ENCODE results near the gene ZFAND6. TPM values are rescaled to one million over a fixed set of nuclear protein-coding genes. Genes with fewer than 3 reads are reported as not detected.
A peak's percentile ranks its signal among the peaks of the same experiment; 100 is the strongest.
"Not testable (repeated sequence)": the region's sequence is repeated elsewhere in the genome, so short reads cannot be mapped to it uniquely, and the experiment has no call there.

The ZFAND6 gene
- total and polyA plus RNA-seq, 7 experiments from 2014 or later: 51.0 to 113 (median 79.8) TPM

GRCh38 chr15:80152896-80153876 is 93.7 kb downstream of the ZFAND6 start, which contains the start of gene FAH:
Gene FAH, plus strand, starts transcription at chr15:80152999. Its CDS starts 56 bp downstream, at chr15:80153055.
- CTCF ChIA-PET: no interaction called here
- H3K27ac Mint-ChIP-seq: peak within 1 kb of the TSS; percentile 76 to 96 (median 89)
- Histone ChIP-seq H3K4me1 (ENCODE audit: control insufficient read depth in 2 of 2, insufficient read depth in 2 of 2, low read length in 2 of 2) (peaks cover 0 to 7% of the 10 kb centered on the region in 2 donors), H3K4me3 (ENCODE audit: low read length) (peak within 1 kb of the TSS; percentile 73), H3K27me3 (ENCODE audit: control insufficient read depth in 2 of 2, insufficient read depth in 2 of 2, low read length in 2 of 2) (no peaks in the 10 kb centered on the region), H3K36me3 (ENCODE audit: control insufficient read depth in 2 of 3, insufficient read depth in 3 of 3, low read length in 3 of 3) (no peaks in the 10 kb centered on the region), H3K9me3 (ENCODE audit: control insufficient read depth in 2 of 3, low read length in 3 of 3) (no peaks in the 10 kb centered on the region), H3K27ac (ENCODE audit: low read depth, low read length) (peak within 1 kb of the TSS; percentile 64)
- H3K27me3 Mint-ChIP-seq: peaks cover 0 to 16% (median 0%) of the 10 kb centered on the region in 5 donors
- DNase-seq (peak; percentile 28 to 75 (median 42)), ATAC-seq (peak; percentile 58)
- peak within 1 kb of the TSS; percentile 88 to 97 (median 92) for H3K4me3 Mint-ChIP-seq
- H3K36me3 Mint-ChIP-seq: peaks cover 0 to 6% (median 0%) of the 10 kb centered on the region in 5 donors
- no peaks in the 10 kb centered on the region for H3K9me3 Mint-ChIP-seq
- POLR2A ChIA-PET: interaction anchor here (0.9 kb wide), 1 partner anchor 94 kb away, joined by 8 read pairs; the partner anchor contains the start of gene ZFAND6
- intact Hi-C loops (cut with micrococcal nuclease): loop anchor here (1.0 to 5.0 kb wide), 11 partner anchors 81 to 1169 kb away; partner anchors contain the start of genes ZFAND6 (in 2 of the 2), BCL2A1 (in 1 of the 2), MESD (in 1 of the 2) and MTHFS (in 1 of the 2)
- peaks cover 0 to 37% (median 22%) of the 10 kb centered on the region in 7 donors for H3K4me1 Mint-ChIP-seq

- Mint-ChIP-seq H3K4me3 (peak overlapping the region in 9 of 10 donors; percentile 27 to 97 (median 89)), H3K27me3 (peaks cover 0 to 12% (median 0%) of the 10 kb centered on the region in 5 donors), H3K36me3 (peaks cover 0 to 10% (median 0%) of the 10 kb centered on the region in 5 donors), H3K27ac (peak overlapping the region in 4 of 9 donors; percentile 76 to 96 (median 84)), H3K4me1 (peaks cover 0 to 41% (median 22%) of the 10 kb centered on the region in 7 donors), H3K9me3 (no peaks in the 10 kb centered on the region)
- intact Hi-C loops (cut with micrococcal nuclease): loop anchor here (2.0 to 5.0 kb wide), 5 partner anchors 183 to 1168 kb away; partner anchors contain the start of genes BCL2A1 (in 1 of the 2), MESD (in 1 of the 2) and STARD5 (in 1 of the 2)
- peak overlapping the region; percentile 73 for H3K4me3 ChIP-seq (ENCODE audit: low read length)
- no peak for ATAC-seq
- H3K27ac ChIP-seq (ENCODE audit: low read depth, low read length): peak overlapping the region; percentile 58
- DNase-seq: no peak
- H3K27me3 ChIP-seq (ENCODE audit: control insufficient read depth in 2 of 2, insufficient read depth in 2 of 2, low read length in 2 of 2): no peaks in the 10 kb centered on the region
- peaks cover 0 to 7% of the 10 kb centered on the region in 2 donors for H3K4me1 ChIP-seq (ENCODE audit: control insufficient read depth in 2 of 2, insufficient read depth in 2 of 2, low read length in 2 of 2)
- H3K36me3 ChIP-seq (ENCODE audit: control insufficient read depth in 2 of 3, insufficient read depth in 3 of 3, low read length in 3 of 3): no peaks in the 10 kb centered on the region
- no peaks in the 10 kb centered on the region for H3K9me3 ChIP-seq (ENCODE audit: control insufficient read depth in 2 of 3, low read length in 3 of 3)
- CTCF ChIA-PET: no interaction called here
- POLR2A ChIA-PET: interaction anchor here (0.9 kb wide), 1 partner anchor 94 kb away, joined by 8 read pairs; the partner anchor contains the start of gene ZFAND6
These were observed 94.4 kb downstream of the ZFAND6 start for GRCh38 chr15:80153900-80154299.

GRCh38 chr15:80154336-80154735 is 94.9 kb downstream of the ZFAND6 start:
- intact Hi-C loops (cut with micrococcal nuclease): loop anchor here (5.0 kb wide), 2 partner anchors 1123 to 1168 kb away; partner anchors contain the start of gene STARD5 (in 1 of the 2)
- H3K4me3 Mint-ChIP-seq: peak overlapping the region in 9 of 10 donors; percentile 27 to 97 (median 71)
- DNase-seq (no peak), ATAC-seq (no peak)
- Histone ChIP-seq H3K27me3 (ENCODE audit: control insufficient read depth in 2 of 2, insufficient read depth in 2 of 2, low read length in 2 of 2) (no peaks in the 10 kb centered on the region), H3K4me1 (ENCODE audit: control insufficient read depth in 2 of 2, insufficient read depth in 2 of 2, low read length in 2 of 2) (peaks cover 0 to 7% of the 10 kb centered on the region in 2 donors), H3K36me3 (ENCODE audit: control insufficient read depth in 2 of 3, insufficient read depth in 3 of 3, low read length in 3 of 3) (peaks cover 0 to 1% (median 0%) of the 10 kb centered on the region in 3 experiments), H3K27ac (ENCODE audit: low read depth, low read length) (no peak overlapping the region), H3K9me3 (ENCODE audit: control insufficient read depth in 2 of 3, low read length in 3 of 3) (no peaks in the 10 kb centered on the region), H3K4me3 (ENCODE audit: low read length) (no peak overlapping the region)
- H3K9me3 Mint-ChIP-seq: no peaks in the 10 kb centered on the region
- peak overlapping the region in 4 of 9 donors; percentile 32 to 96 (median 70) for H3K27ac Mint-ChIP-seq
- H3K36me3 Mint-ChIP-seq: peaks cover 0 to 12% (median 0%) of the 10 kb centered on the region in 5 donors
- H3K4me1 Mint-ChIP-seq: peaks cover 0 to 42% (median 22%) of the 10 kb centered on the region in 7 donors
- CTCF ChIA-PET: no interaction called here
- POLR2A ChIA-PET: no interaction called here
- peaks cover 0 to 11% (median 0%) of the 10 kb centered on the region in 5 donors for H3K27me3 Mint-ChIP-seq

GRCh38 chr15:80155001-80155377 is 95.5 kb downstream of the ZFAND6 start:
- ATAC-seq: no peak
- H3K36me3 Mint-ChIP-seq: peaks cover 0 to 18% (median 0%) of the 10 kb centered on the region in 5 donors
- H3K27me3 ChIP-seq (ENCODE audit: control insufficient read depth in 2 of 2, insufficient read depth in 2 of 2, low read length in 2 of 2): no peaks in the 10 kb centered on the region
- ChIA-PET CTCF (no interaction called here), POLR2A (interaction anchor here (0.6 kb wide), 1 partner anchor 1140 kb away, joined by 3 read pairs; no protein-coding TSS in a partner anchor)
- no peak for DNase-seq
- no peaks in the 10 kb centered on the region for H3K9me3 ChIP-seq (ENCODE audit: control insufficient read depth in 2 of 3, low read length in 3 of 3)
- H3K9me3 Mint-ChIP-seq: no peaks in the 10 kb centered on the region
- no peak overlapping the region for H3K27ac ChIP-seq (ENCODE audit: low read depth, low read length)
- H3K4me1 ChIP-seq (ENCODE audit: control insufficient read depth in 2 of 2, insufficient read depth in 2 of 2, low read length in 2 of 2): peaks cover 0 to 7% of the 10 kb centered on the region in 2 donors
- H3K27ac Mint-ChIP-seq: peak overlapping the region in 4 of 9 donors; percentile 6 to 77 (median 46)
- no peak overlapping the region for H3K4me3 ChIP-seq (ENCODE audit: low read length)
- peaks cover 0 to 9% (median 0%) of the 10 kb centered on the region in 5 donors for H3K27me3 Mint-ChIP-seq
- peaks cover 0 to 8% (median 0%) of the 10 kb centered on the region in 3 experiments for H3K36me3 ChIP-seq (ENCODE audit: control insufficient read depth in 2 of 3, insufficient read depth in 3 of 3, low read length in 3 of 3)
- intact Hi-C loops (cut with micrococcal nuclease): no loop called here
- H3K4me3 Mint-ChIP-seq: peak overlapping the region in 9 of 10 donors; percentile 21 to 97 (median 65)
- H3K4me1 Mint-ChIP-seq: peaks cover 0 to 49% (median 22%) of the 10 kb centered on the region in 7 donors

GRCh38 chr15:80155378-80156175 is 96.1 kb downstream of the ZFAND6 start:
- H3K27me3 ChIP-seq (ENCODE audit: control insufficient read depth in 2 of 2, insufficient read depth in 2 of 2, low read length in 2 of 2); H3K9me3 Mint-ChIP-seq; H3K27ac ChIP-seq (ENCODE audit: low read depth, low read length); H3K4me1 ChIP-seq (ENCODE audit: control insufficient read depth in 2 of 2, insufficient read depth in 2 of 2, low read length in 2 of 2); DNase-seq; H3K27me3 Mint-ChIP-seq; H3K4me3 ChIP-seq (ENCODE audit: low read length); intact Hi-C loops (cut with micrococcal nuclease); H3K9me3 ChIP-seq (ENCODE audit: control insufficient read depth in 2 of 3, low read length in 3 of 3); H3K36me3 ChIP-seq (ENCODE audit: control insufficient read depth in 2 of 3, insufficient read depth in 3 of 3, low read length in 3 of 3); ATAC-seq; CTCF ChIA-PET: not testable (repeated sequence)
- Mint-ChIP-seq H3K27ac (peak overlapping the region in 2 of 9 donors; percentile 22 to 77), H3K36me3 (peaks cover 0 to 22% (median 0%) of the 10 kb centered on the region in 5 donors), H3K4me1 (peaks cover 0 to 55% (median 24%) of the 10 kb centered on the region in 7 donors), H3K4me3 (peak overlapping the region in 2 of 10 donors; percentile 17 to 88)
- POLR2A ChIA-PET: interaction anchor here (0.6 kb wide), 1 partner anchor 1140 kb away, joined by 3 read pairs; no protein-coding TSS in a partner anchor

Data from naive thymus-derived CD4-positive, alpha-beta T cell (primary cell).